Hematopoietic multipotent progenitor cell treated with erythropoietin and hydrocortisone succinate and interleukin-3 and kit ligand, for 8 days (in vitro differentiated cells): ENCODE data around the gene PRICKLE1.

Experiments
- DNase-seq: peaks from one replicate; pipeline ENCODE4 v3.0.0-alpha.2; 2015

The PRICKLE1 gene

GRCh38 chr12:42589465-42590329 lies at the start of gene PRICKLE1:
Gene PRICKLE1 (minus strand): TSS chr12:42589746. CDS start chr12:42472516, 117,230 bp downstream.
- peak; percentile 8 for DNase-seq

DNA sequence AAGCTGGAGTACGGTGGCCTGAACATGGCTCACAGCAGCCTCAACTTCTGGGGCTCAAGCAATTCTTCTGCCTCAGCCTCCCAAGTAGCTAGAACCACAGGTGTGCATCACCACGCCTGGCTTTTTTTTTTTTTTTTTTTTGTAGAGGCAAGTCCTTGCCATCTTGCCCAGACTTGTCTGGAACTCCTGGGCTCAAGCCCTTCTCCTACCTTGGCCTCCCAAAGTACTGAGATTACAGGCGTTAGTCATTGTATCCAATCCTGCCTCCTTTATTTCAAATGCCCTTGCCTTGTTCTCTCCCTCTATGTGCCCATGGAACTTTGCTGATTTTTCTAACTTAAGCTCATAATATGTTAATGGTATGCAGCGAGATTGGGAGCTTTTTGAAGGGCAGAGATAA lies 49.2 kb upstream of the PRICKLE1 start:
- no peak for DNase-seq

DNA sequence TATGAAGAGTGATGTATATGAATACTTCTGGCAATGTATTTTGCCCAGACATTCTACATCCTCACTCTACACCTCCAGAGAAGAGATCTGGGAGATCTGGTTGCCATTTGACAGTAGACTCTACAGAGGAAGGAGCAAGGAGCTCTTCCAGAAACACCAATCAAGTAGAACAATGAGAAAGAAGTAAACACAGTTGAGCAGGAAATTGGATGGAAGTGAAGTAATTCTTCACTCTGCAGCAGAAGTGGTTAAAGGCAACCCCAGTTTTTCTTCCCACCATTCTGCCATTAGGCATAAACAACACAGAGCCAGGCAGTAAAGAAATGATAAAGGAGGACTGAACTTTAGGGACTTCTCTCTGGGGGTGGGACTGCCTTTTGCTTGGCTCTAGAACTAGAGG lies 48.5 kb upstream of the PRICKLE1 start:
- DNase-seq = no peak

DNA sequence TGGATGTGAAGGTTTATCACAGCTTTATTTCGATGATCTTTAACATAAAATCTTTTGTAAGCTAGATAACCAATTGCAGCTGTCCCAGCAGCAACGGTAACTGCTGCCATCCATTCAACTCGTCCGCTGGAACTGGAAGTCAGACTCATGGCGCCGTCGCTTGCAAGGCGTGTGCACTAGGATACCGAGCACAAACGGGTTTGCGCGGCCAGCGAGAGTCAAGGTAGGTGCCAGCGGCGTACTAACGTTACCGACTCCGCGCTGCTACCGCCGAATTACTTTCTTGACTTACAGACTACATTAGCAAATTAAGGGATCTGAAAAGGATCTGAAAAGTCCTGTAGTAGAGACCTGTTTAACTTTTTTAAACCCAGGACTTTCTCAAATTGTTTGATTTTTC lies 47.4 kb upstream of the PRICKLE1 start:
- no peak for DNase-seq

- no peak for DNase-seq
Measured at GRCh38 chr12:42633594-42633993, 44.0 kb upstream of the PRICKLE1 start.

DNA sequence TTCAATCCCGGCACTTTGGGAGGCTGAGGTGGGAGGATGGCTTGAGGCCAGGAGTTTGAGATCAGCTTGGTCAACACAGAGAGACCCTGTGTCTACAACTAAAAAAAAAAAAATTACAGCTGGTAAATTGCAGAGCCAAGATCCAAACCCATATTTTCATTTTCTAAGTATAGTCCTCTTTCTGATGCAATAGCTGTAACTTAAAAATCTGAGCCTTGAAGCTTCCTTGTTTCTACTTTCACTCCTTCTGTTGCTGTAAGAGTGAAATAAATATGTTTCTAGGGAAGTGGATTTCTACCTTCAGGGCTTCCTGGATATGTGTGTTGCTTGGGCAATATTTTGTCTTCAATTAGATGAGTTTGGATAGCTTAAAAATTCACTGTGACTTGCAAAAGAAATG lies 42.0 kb upstream of the PRICKLE1 start:
- DNase-seq = no peak

- no peak for DNase-seq
Measured at GRCh38 chr12:42630314-42630713, 40.8 kb upstream of the PRICKLE1 start.

- DNase-seq = no peak
Measured at GRCh38 chr12:42627151-42627550, 37.6 kb upstream of the PRICKLE1 start.

DNA sequence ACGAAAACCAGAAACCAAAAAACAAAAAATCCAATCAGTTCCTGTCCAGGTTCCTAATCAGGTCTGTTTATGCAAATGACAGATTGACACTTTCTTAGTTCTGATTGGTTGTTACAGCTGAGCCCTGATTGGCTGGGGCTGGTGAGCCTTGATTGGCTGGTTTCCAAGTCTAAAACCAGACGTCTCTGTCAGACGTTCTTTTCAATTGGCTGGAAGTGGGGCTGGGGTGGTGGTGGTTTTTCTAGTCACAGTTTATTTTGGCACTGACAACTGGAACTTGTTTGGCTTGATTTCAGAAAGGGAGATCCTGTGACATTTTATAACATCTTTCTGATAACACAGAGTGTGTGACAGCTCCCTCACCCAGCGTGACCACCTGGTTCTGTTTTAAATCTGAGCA lies 36.1 kb upstream of the PRICKLE1 start:
- no peak for DNase-seq

DNA sequence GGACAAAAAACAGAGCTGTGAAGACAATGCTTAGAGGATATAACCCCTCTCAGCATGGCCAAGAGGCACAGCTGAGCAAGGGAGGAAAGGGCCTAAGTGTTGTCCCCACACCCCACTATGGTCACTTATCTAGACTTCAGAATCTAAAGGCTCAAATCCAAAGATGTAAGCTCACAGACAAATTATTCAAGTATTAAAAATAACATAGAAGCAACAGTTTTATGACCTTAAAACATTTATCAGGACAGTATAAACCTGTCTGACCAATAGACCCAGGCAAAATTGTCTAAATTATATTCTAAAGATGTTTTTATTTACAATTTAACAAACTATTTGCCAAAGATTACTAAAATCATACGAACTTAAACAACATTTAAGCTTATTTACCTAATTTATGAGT lies 28.1 kb upstream of the PRICKLE1 start:
- no peak for DNase-seq

GRCh38 chr12:42615006-42615405 lies 25.5 kb upstream of the PRICKLE1 start:
- no peak for DNase-seq

DNA sequence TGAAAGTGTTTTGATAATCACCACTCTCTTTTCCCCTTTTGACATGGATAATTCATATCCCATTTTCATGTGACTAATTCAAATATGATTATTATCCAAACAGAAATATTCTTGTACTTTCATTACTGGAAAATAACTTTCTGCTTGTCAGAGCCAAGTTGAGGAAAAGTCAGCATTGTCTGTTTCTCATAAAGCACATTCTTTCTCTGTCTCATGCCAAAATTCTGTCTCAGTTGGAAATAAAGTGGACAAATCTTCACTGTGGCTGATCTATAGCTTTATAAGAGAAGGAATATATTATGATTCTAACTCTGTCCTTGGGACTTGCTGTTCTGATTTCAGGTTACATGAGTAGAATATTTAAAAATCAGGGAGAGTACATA lies 22.7 kb upstream of the PRICKLE1 start:
- DNase-seq = no peak

- DNase-seq = no peak
Measured at GRCh38 chr12:42611571-42612230, 22.2 kb upstream of the PRICKLE1 start.

DNA sequence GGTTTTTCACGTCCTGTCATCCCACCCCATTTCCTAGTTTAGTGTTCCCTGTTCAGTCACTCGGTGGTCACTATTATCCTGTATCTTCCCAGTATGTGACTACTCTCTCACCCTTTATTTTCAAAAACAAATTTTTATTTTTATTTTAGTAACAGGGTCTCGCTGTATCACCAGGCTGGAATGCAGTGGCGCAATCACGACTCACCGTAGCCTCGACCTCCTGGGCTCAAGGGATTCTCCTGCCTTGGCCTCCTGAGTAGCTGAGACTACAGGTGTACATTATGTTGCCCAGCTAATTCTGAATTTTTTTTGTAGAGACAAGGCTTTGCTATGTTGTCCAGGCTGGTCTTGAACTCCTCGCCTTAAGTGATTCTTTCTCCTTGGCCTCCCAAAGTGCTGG lies 20.1 kb upstream of the PRICKLE1 start:
- no peak for DNase-seq

DNA sequence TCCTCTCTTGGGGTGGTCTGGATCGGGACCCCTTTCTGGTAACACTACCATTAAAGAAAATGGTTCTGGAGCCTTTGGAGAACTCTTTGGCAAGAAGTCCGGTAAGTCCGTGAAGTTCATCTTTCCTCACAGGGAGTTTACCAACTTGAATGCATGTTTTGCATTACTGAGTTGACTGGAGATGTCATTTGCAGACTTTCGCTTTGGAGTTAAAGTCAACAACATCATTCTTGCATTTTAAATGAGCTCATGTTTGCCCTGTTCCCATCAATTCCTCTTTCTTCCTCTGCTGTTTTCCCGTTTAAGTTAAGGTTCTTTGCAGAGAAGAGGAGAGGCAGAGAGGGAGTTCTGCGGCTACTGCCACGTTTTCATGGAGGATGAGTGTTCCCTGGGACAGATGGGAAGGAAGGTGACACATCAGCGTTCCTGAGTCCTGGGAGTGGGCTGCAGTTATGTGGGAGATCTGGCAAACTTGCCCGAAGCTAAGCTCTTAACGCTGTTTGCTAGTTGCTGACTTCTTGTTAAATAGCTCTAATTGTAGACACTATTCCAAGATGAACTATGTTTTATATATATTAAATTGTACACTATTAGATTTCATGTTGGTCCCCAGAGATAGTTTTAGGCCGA lies 18.8 kb upstream of the PRICKLE1 start:
- no peak for DNase-seq

- DNase-seq = no peak
Measured at GRCh38 chr12:42607584-42608058, 18.1 kb upstream of the PRICKLE1 start.

GRCh38 chr12:42606471-42606870 lies 16.9 kb upstream of the PRICKLE1 start:
- DNase-seq = no peak

- no peak for DNase-seq
Measured at GRCh38 chr12:42605685-42606084, 16.1 kb upstream of the PRICKLE1 start.

- DNase-seq = no peak
Measured at GRCh38 chr12:42603246-42603990, 13.9 kb upstream of the PRICKLE1 start.

DNA sequence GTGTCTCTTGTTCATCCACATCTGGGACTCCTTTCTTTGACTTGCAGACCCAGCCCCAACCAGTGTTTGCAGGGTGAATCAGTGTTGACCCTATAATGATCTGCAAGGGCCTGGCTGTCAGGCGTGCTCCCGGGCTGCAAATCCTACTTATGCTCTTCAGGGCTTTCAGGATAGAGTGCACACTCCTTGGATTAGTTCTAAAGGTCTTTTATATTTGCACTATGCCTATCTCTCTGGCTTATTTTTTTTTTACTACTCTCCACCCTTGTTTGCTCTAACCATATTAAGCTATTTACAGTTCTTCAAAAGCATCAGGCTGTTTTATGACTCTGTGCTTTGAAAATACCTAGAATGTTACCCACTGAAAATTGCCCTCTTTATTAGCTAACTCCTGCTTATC lies 4.3 kb upstream of the PRICKLE1 start:
- DNase-seq = no peak

- no peak for DNase-seq
Measured at GRCh38 chr12:42590330-42590934, 886 bp upstream of the PRICKLE1 start.
